Measurements from ENCODE around the gene NDOR1.

NDOR1 gene

GRCh38 chr9:137160716-137161557, 44.6 kb upstream of the NDOR1 start:
- no peak for TF ChIP-seq EZH2phosphoT487 (IDR thresholded peaks at IDR 0.05; ENCODE audit: low read depth)
- no peak for TF ChIP-seq CTCF (IDR thresholded peaks at IDR 0.05; ENCODE audit: low read depth, low read length)
- H3K9ac ChIP-seq (ENCODE audit: low read length) = no peak overlapping the region
- H2AFZ ChIP-seq (ENCODE audit: low read depth, low read length) = no peak overlapping the region
- H3K79me2 ChIP-seq (ENCODE audit: low read length) = no peaks in the 10 kb centered on the region
- H3K27me3 ChIP-seq (ENCODE audit: low read depth, low read length) = 0 out of 2 replicates have a peak, but pooled peaks cover 6% of the 10 kb centered on the region
- H3K9me3 ChIP-seq (ENCODE audit: insufficient read depth, low read length) = no peaks in the 10 kb centered on the region
- no peaks in the 10 kb centered on the region for H4K20me1 ChIP-seq (ENCODE audit: insufficient read depth, low read length)
- no peak overlapping the region for H3K27ac ChIP-seq (ENCODE audit: low read length)
- no peak overlapping the region for H3K4me2 ChIP-seq (ENCODE audit: low read length)
- no peaks in the 10 kb centered on the region for H3K36me3 ChIP-seq (replicated peaks; ENCODE audit: low read depth, low read length)
- H3K4me1 ChIP-seq (ENCODE audit: low read length) = peaks cover 19% of the 10 kb centered on the region
- H3K4me3 ChIP-seq (ENCODE audit: low read length) = no peak overlapping the region

- H3K27me3 ChIP-seq (ENCODE audit: low read depth, low read length) = peaks cover 6% of the 10 kb centered on the region; the same call in 1 of the 2 replicates
- no peak overlapping the region for H3K4me2 ChIP-seq (ENCODE audit: low read length)
- H3K27ac ChIP-seq (ENCODE audit: low read length) = no peak overlapping the region
- H3K9me3 ChIP-seq (ENCODE audit: insufficient read depth, low read length) = no peaks in the 10 kb centered on the region
- no peak overlapping the region for H3K9ac ChIP-seq (ENCODE audit: low read length)
- no peaks in the 10 kb centered on the region for H4K20me1 ChIP-seq (ENCODE audit: insufficient read depth, low read length)
- H3K4me1 ChIP-seq (ENCODE audit: low read length) = peaks cover 19% of the 10 kb centered on the region
- TF ChIP-seq CTCF (IDR thresholded peaks at IDR 0.05; ENCODE audit: low read depth, low read length) = no peak
- TF ChIP-seq EZH2phosphoT487 (IDR thresholded peaks at IDR 0.05; ENCODE audit: low read depth) = no peak
- no peak overlapping the region for H2AFZ ChIP-seq (ENCODE audit: low read depth, low read length)
- H3K4me3 ChIP-seq (ENCODE audit: low read length) = no peak overlapping the region
- H3K79me2 ChIP-seq (ENCODE audit: low read length) = no peaks in the 10 kb centered on the region
- H3K36me3 ChIP-seq (replicated peaks; ENCODE audit: low read depth, low read length) = no peaks in the 10 kb centered on the region
Observed at GRCh38 chr9:137161558-137162486, 43.7 kb upstream of the NDOR1 start.

GRCh38 chr9:137162505-137163364, 42.8 kb upstream of the NDOR1 start:
- Histone ChIP-seq H3K4me1 (ENCODE audit: low read length) (peaks cover 19% of the 10 kb centered on the region), H3K4me3 (ENCODE audit: low read length) (no peak overlapping the region)

More at GRCh38 chr9:137162505-137163364, 42.8 kb upstream of the NDOR1 start:
- Histone ChIP-seq H3K9me3 (ENCODE audit: insufficient read depth, low read length) (no peaks in the 10 kb centered on the region), H3K27me3 (ENCODE audit: low read depth, low read length) (peaks cover 6% of the 10 kb centered on the region; the same call in 1 of the 2 replicates), H4K20me1 (ENCODE audit: insufficient read depth, low read length) (no peaks in the 10 kb centered on the region), H3K9ac (ENCODE audit: low read length) (no peak overlapping the region), H3K27ac (ENCODE audit: low read length) (no peak overlapping the region), H3K79me2 (ENCODE audit: low read length) (no peaks in the 10 kb centered on the region), H3K36me3 (replicated peaks; ENCODE audit: low read depth, low read length) (no peaks in the 10 kb centered on the region), H3K4me2 (ENCODE audit: low read length) (no peak overlapping the region), H2AFZ (ENCODE audit: low read depth, low read length) (no peak overlapping the region)
- no peak for TF ChIP-seq CTCF (IDR thresholded peaks at IDR 0.05; ENCODE audit: low read depth, low read length)
- TF ChIP-seq EZH2phosphoT487 (IDR thresholded peaks at IDR 0.05; ENCODE audit: low read depth) = no peak
